Common myeloid progenitor, CD34-positive (primary cell): ENCODE data around the gene KLK15.

Source experiments
- CTCF ChIA-PET: fragments of 350-600 bp; sonication (Branson Sonifier 250); formaldehyde crosslinking; loops from one replicate; lab custom pipeline; 2021; ENCODE audit warnings: antibody characterized with exemption; lab: Charles Lee
- POLR2A ChIA-PET: fragments of 350-600 bp; sonication (Branson Sonifier 250); formaldehyde crosslinking; loops from one replicate; lab custom pipeline; 2021; ENCODE audit warnings: antibody characterized with exemption; lab: Charles Lee
- DNase-seq, 3 donors: peaks; one replicate each; pipeline versions ENCODE4 v3.0.0 to v3.0.0-alpha.2; 2013
- H3K27ac ChIP-seq, 2 experiments: 1 replicate in 1 of 2; 2 replicates in 1 of 2; pipeline ENCODE4 v1.7.0; 2013; ENCODE audit warnings: inconsistent platforms in 2 of 2, low read length in 2 of 2, mild to moderate bottlenecking in 2 of 2, low read depth in 1 of 2, moderate library complexity in 1 of 2; ENCODE audit not compliant: severe bottlenecking in 2 of 2, insufficient read depth in 1 of 2, poor library complexity in 1 of 2
- H3K27me3 ChIP-seq, 5 experiments: replicated peaks in 2 of 5; 1 replicate in 3 of 5; 2 replicates in 2 of 5; pipeline versions ENCODE4 v1.6.1 to v1.7.0; 2013; ENCODE audit warnings: low read length in 4 of 5, mild to moderate bottlenecking in 2 of 5, moderate library complexity in 2 of 5, inconsistent platforms in 1 of 5; ENCODE audit not compliant: insufficient read depth in 5 of 5, control insufficient read depth in 4 of 5
- H3K36me3 ChIP-seq, 4 experiments: 1 replicate in 2 of 4; 2 replicates in 2 of 4; pipeline versions ENCODE4 v1.6.1 to v1.7.0; 2013; ENCODE audit warnings: low read length in 3 of 4, control low read depth in 1 of 4, mild to moderate bottlenecking in 1 of 4; ENCODE audit not compliant: control insufficient read depth in 4 of 4, insufficient read depth in 4 of 4
- H3K4me1 ChIP-seq, 4 experiments: 1 replicate in 3 of 4; 2 replicates in 1 of 4; pipeline versions ENCODE4 v1.6.1 to v1.7.1; 2013; ENCODE audit warnings: low read length in 3 of 4, mild to moderate bottlenecking in 3 of 4, control low read depth in 1 of 4, inconsistent platforms in 1 of 4, moderate library complexity in 1 of 4; ENCODE audit not compliant: control insufficient read depth in 4 of 4, insufficient read depth in 4 of 4; ENCODE audit errors: control extremely low read depth in 1 of 4
- H3K4me3 ChIP-seq, 7 experiments: 1 replicate in 4 of 7; 2 replicates in 3 of 7; pipeline versions ENCODE4 v1.5.1 to v1.7.0; 2013; ENCODE audit warnings: mild to moderate bottlenecking in 7 of 7, low read length in 6 of 7, moderate library complexity in 6 of 7, inconsistent platforms in 2 of 7, low read depth in 2 of 7, control low read depth in 1 of 7; ENCODE audit not compliant: insufficient read depth in 4 of 7, control insufficient read depth in 1 of 7; ENCODE audit errors: extremely low read depth in 1 of 7
- H3K9me3 ChIP-seq, 5 experiments: 1 replicate in 4 of 5; 2 replicates in 1 of 5; pipeline versions ENCODE4 v1.6.1 to v1.7.1; 2013; ENCODE audit warnings: low read length in 4 of 5, mild to moderate bottlenecking in 2 of 5, inconsistent platforms in 1 of 5, low read depth in 1 of 5, moderate library complexity in 1 of 5; ENCODE audit not compliant: control insufficient read depth in 4 of 5, insufficient read depth in 2 of 5; ENCODE audit errors: control extremely low read depth in 1 of 5
- WGBS: methylation state at CpG from one replicate; pipeline ENCODE4 v1.1.5; 2013; ENCODE audit not compliant: insufficient coverage; 5-methylcytosine and 5-hydroxymethylcytosine counted together

KLK15 gene

DNA sequence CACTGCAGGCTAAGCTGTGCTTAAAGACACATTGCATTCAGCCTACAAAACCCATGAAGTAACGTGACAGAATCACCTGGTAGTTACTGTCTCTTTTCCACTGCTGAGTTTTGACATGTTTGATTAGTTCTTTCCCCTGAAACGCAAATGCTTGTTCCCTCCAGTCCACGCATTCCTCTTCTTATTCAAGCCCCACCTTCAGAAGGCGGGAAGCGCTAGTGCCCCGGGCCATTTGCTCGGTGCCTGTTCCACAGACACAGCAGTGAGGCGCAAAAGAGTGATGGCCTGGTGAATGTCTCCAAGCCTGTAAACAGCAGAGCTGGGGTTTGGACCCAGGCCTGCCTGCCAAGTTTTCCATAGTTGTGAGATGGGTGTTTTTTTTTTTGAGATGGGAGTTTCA is 32.3 kb downstream of the KLK15 start:
- WGBS, result 97% methylated on average over 8 of the region's 8 CpGs
- ChIA-PET CTCF (no interaction called here), POLR2A (no interaction called here)
- no peak for DNase-seq
- H3K27me3 ChIP-seq, result no peaks in the 10 kb centered on the region
- H3K9me3 ChIP-seq, result no peaks in the 10 kb centered on the region
- peaks cover 9 to 55% (median 38%) of the 10 kb centered on the region in 4 experiments for H3K36me3 ChIP-seq
- peaks cover 5 to 26% (median 14%) of the 10 kb centered on the region in 4 experiments for H3K4me1 ChIP-seq
- H3K27ac ChIP-seq, result no peak overlapping the region
- no peak overlapping the region for H3K4me3 ChIP-seq

DNA sequence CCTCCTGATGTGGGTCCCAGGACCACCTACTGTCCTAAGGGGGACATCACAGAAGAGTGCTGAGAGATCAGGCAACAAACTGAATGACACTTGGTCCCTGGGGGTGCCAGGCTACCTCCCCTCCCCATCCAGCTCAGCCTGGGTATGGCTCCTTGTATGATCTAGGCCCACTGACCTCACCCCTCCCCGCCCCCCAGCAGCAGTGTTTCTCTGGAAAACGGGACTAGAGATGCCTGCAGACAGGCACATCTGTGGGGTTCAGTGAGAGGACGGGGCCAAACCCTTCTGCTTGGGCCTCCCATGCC is 33.9 kb downstream of the KLK15 start:
- Histone ChIP-seq H3K4me3 (no peak overlapping the region), H3K27me3 (no peaks in the 10 kb centered on the region), H3K9me3 (no peaks in the 10 kb centered on the region), H3K36me3 (peaks cover 9 to 60% (median 42%) of the 10 kb centered on the region in 4 experiments), H3K27ac (no peak overlapping the region), H3K4me1 (peaks cover 5 to 19% (median 15%) of the 10 kb centered on the region in 4 experiments)
- ChIA-PET CTCF (interaction anchor here (0.6 kb wide), 1 partner anchor 1476 kb away, joined by 3 read pairs; no protein-coding TSS in a partner anchor), POLR2A (no interaction called here)
- no peak for DNase-seq
- WGBS, result 95% methylated on average over 2 of the region's 3 CpGs

DNA sequence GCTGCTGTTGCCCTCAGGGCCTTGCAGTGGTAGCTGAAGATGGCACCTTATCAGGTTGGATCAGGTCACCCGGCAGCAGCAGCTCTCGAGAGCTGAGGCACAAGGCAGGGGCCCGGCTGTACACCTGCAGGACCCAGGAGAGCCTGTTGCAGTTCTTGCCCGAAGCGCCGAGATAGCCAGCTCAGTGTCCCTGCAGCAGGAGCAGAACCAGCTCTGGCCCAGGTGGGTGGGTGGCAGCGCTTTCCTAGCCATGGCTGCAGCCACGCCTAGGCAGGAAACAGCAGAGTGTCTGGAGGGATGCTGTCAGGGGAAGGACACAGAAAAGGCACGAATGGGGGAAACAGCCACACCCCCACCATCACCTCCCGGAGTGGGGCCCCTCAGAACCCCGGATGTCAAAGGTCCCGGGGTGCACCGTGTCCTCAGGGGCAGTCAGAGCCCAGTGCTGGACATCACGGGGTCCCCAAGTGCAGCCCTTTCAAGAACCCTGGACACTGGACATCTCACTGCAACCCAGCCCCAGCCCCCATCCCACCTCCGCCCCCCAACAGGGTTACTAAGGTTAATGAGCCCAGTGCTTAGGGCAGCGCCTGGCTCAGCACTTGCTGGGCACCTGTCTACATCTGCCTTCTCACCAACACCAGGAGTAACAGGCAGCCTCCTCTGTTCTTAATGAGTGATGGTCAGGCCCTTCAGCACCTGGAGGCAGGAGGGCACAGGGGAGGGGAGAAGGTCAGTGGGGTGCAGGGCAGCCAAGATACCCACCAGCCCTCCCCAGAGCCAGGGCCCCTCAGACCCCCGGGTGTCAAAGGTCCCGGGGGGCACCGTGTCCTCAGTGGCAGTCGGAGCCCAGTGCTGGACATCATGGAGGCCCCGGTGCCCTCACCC is 34.5 kb downstream of the KLK15 start:
- no peaks in the 10 kb centered on the region for H3K27me3 ChIP-seq
- ChIA-PET CTCF (interaction anchor here (0.6 kb wide), 1 partner anchor 8 kb away, joined by 3 read pairs; no protein-coding TSS in a partner anchor), POLR2A (no interaction called here)
- H3K27ac ChIP-seq, result no peak overlapping the region
- H3K4me3 ChIP-seq, result no peak overlapping the region
- WGBS, result 96% methylated on average over 15 of the region's 21 CpGs
- DNase-seq, result no peak
- peaks cover 9 to 60% (median 42%) of the 10 kb centered on the region in 4 experiments for H3K36me3 ChIP-seq
- peaks cover 5 to 22% (median 17%) of the 10 kb centered on the region in 4 experiments for H3K4me1 ChIP-seq
- H3K9me3 ChIP-seq, result no peaks in the 10 kb centered on the region

DNA sequence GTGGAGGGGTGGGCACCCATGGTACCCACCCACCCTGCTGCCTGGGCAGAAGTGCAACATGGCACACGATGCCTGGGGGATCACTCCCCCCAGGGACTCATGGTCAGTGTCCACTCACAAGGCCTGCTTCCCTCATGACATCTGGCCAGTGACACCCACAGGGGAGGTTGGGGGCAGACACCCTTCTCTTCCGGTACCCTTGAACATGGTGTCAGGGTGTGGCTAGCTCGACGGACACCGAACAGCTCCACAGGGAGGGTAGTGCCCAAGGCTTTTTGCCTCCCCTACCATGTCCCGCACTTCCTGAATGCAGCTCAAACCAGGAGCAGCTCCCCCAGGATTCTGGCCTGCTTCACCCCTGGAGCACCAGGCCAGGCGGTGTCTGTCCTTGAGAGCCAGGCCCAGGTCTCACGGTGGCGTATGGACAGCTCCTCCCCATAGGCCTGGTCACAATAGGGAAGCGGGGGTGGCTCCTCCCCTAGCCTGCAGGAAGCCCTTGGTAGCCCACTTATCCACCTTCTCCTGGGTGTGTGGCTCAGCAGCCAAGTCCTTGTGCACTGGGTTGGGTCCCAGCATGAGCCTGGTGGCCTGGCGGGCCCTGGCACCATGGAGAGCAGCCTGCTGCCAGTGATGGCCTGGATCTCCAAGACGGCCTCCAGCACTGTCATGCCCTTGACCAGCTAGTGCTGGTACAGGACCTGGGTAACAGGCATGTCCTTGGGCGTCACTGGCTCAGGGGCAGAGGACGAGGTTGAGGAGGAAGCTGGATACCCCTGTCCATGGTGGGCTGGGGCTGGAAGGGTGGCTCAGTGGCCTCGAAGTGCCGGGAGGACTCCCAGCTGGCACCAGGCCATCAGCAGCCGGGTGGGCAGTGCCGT is 35.4 kb downstream of the KLK15 start:
- H3K4me3 ChIP-seq, result no peak overlapping the region
- no peaks in the 10 kb centered on the region for H3K9me3 ChIP-seq
- DNase-seq, result no peak
- WGBS, result 87% methylated on average over 16 of the region's 18 CpGs
- peaks cover 4 to 16% (median 10%) of the 10 kb centered on the region in 4 experiments for H3K4me1 ChIP-seq
- POLR2A ChIA-PET, result no interaction called here
- no peak overlapping the region for H3K27ac ChIP-seq
- H3K36me3 ChIP-seq, result peaks cover 9 to 60% (median 42%) of the 10 kb centered on the region in 4 experiments
- CTCF ChIA-PET, result interaction anchor here (0.6 to 0.8 kb wide), 2 partner anchors 9 to 10 kb away, joined by 3 read pairs; no protein-coding TSS in a partner anchor
- H3K27me3 ChIP-seq, result no peaks in the 10 kb centered on the region

DNA sequence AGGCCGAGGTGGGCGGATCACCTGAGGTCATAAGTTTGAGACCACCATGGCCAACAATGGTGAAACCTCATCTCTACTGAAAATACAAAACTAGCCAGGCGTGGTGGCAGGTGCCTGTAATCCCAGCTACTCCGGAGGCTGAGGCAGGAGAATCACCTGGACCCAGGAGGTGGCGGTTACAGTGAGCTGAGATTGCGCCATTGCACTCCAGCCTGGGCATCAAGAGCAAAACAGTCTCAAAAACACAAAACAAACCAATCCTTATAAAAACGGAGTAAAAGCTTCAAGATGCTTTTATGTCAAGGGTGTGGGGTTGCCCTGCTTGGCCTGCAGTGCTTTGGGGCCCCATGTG is 36.0 kb downstream of the KLK15 start:
- H3K4me1 ChIP-seq, result peaks cover 0 to 10% (median 4%) of the 10 kb centered on the region in 4 experiments
- peaks cover 9 to 60% (median 42%) of the 10 kb centered on the region in 4 experiments for H3K36me3 ChIP-seq
- ChIA-PET POLR2A (no interaction called here), CTCF (interaction anchor here (0.8 kb wide), 1 partner anchor 10 kb away, joined by 3 read pairs; no protein-coding TSS in a partner anchor)
- H3K27me3 ChIP-seq, result no peaks in the 10 kb centered on the region
- no peak overlapping the region for H3K27ac ChIP-seq
- H3K9me3 ChIP-seq, result no peaks in the 10 kb centered on the region
- no peak for DNase-seq
- WGBS, result 97% methylated on average over 3 of the region's 7 CpGs
- no peak overlapping the region for H3K4me3 ChIP-seq

DNA sequence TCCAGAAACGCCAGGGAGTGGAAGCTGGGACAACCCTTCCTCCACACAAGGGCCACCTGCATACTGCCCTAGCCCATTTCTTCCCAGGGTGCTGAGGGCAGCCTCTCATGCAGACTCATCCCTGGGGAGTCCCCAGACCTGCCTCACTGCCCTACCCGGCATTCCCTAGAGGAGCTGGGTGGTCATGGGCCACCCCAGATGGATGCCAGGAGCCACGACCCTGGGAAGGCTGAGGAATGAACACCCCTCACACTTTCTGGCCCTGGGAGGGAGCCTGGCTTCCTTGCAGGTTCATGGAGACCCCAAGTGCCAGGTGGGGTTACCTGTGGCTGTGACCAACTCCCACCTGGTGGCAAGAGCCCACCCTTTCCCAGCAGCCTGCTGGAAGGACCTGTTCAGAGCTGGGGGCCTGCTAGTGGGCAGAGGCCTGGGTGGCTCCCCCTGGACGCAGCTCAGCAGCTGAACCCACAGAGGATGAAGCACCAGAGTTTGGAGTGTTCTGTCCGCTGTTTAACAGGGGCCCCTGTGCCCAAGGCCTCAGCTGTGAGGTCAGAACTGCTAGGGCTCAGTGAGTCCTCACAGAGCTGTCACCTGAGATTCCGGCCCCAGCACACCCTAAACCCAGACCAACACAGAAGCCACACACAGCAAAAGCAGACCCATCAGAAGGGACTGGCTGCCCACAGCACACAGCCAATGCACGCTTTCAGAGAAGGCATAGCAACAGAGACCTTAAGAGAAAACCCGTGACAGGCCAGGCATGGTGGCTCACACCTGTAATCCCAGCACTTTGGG is 36.5 kb downstream of the KLK15 start:
- 98% methylated on average over 8 of the region's 8 CpGs for WGBS
- no peak for DNase-seq
- Histone ChIP-seq H3K27me3 (no peaks in the 10 kb centered on the region), H3K4me1 (peaks cover 0 to 10% (median 2%) of the 10 kb centered on the region in 4 experiments), H3K4me3 (no peak overlapping the region), H3K36me3 (peaks cover 9 to 55% (median 38%) of the 10 kb centered on the region in 4 experiments), H3K9me3 (no peaks in the 10 kb centered on the region), H3K27ac (no peak overlapping the region)
- POLR2A ChIA-PET, result no interaction called here
- CTCF ChIA-PET, result interaction anchor here (1.5 kb wide), 1 partner anchor 77 kb away, joined by 3 read pairs; no protein-coding TSS in a partner anchor
